GM19099 (cell line): Measurements from ENCODE around the gene INSR.

ENCODE experiments used
- POLR2A ChIP-seq: IDR thresholded peaks from 3 replicates; pipeline ENCODE4 v1.6.1; 2011; ENCODE audit warnings: low read depth; ENCODE audit not compliant: insufficient read length; ENCODE audit errors: extremely low read depth

Gene INSR

GRCh38 chr19:7153022-7153421 is 141.2 kb downstream of the INSR start:
- no peak for TF ChIP-seq POLR2A

DNA sequence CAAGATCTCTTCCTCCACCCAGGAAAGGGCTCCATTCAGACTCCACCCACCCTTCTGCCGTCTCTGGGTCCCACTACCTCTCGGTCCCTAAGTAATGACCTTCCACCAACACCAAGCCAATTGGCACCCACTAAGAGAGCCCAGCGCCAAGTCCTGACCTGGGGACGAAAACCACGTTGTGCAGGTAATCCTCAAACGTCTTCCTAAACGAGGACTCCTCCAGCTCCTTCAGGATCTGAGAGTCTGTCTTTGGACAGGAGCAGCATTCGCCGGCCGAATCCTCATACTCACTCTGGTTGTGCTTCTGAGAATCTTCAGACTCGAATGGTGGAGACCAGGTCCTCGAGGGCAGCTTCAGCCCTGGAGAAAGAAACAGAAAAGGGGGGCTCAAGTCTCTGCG is 141.6 kb downstream of the INSR start:
- no peak for TF ChIP-seq POLR2A

GRCh38 chr19:7149956-7150705 is 144.1 kb downstream of the INSR start:
- TF ChIP-seq POLR2A = no peak

- no peak for TF ChIP-seq POLR2A
Observed at GRCh38 chr19:7145494-7145893, 148.7 kb downstream of the INSR start.

- no peak for TF ChIP-seq POLR2A
Observed at GRCh38 chr19:7142771-7143170, 151.4 kb downstream of the INSR start.

- TF ChIP-seq POLR2A = no peak
Observed at GRCh38 chr19:7140137-7140536, 154.1 kb downstream of the INSR start.

GRCh38 chr19:7139095-7139494 is 155.1 kb downstream of the INSR start:
- TF ChIP-seq POLR2A = no peak

DNA sequence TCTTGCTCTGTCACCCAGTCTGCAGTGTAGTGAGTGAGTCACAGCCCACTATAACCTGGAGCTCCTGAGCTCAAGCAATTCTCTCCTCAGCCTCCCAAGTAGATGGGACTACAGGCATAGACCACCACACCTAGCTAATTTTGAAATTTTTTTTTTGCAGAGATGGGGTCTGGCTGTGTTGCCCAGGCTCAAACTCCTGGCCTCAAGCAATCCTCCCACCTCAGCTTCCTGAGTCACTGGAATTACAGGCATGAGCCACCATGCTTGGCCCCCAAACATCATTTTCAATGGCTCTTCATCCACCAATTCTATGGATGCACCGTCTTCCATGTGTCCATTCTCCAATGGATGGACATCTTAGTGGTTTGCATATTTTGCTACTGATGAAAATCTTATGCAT is 155.8 kb downstream of the INSR start:
- no peak for TF ChIP-seq POLR2A

DNA sequence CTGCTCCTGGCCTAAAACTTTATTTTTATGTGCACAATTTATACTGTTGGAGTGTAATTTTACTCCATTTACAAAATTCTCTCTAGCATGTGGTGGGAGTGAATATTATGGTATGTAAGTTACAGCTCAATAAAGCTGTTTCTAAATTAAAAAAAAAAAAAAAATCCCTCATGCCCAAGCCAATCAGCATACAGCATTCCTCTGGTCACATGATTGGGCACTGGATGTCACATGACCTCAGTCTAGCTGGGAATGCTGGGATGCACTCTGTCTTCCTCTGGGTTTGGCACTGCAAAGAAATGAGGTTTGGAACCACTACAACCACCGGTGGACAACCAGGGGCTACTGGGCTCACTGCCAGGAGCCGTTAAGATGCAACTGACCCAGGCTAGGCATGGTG is 157.1 kb downstream of the INSR start:
- no peak for TF ChIP-seq POLR2A

- no peak for TF ChIP-seq POLR2A
Observed at GRCh38 chr19:7132054-7132453, 162.2 kb downstream of the INSR start.

DNA sequence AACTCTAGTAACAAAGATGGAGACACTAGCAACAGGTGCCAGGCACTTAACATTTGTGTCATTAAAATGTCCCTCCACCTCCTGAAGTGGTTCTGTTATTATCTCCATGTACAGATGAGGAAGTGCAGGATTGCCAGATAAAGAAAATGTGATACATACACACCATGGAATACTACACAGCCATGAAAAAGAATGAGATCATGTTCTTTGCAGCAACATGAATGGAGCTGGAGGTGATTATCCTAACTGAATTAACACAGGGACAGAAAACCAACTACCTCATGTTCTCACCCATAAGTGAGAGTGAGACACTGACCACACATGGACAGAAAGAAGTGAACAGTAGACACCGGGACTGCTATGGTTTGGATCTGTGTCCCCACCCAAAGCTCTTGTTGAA is 164.2 kb downstream of the INSR start:
- no peak for TF ChIP-seq POLR2A

- no peak for TF ChIP-seq POLR2A
Observed at GRCh38 chr19:7126132-7126531, 168.1 kb downstream of the INSR start.

DNA sequence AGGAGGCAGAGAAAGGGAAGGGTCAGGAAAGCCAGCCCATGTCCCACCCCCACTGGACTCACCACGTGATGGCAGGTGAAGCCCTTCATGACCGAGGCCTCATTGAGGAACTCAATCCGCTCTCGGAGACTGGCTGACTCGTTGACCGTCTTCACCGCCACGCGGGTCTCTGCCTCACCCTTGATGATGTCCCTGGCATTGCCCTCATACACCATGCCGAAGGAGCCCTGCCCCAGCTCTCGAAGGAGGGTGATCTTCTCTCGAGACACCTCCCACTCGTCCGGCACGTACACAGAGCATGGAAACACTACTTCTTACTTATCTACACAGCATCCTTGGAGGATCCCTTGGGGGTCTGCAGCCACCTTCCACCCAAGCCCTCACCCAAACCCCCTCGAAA is 169.0 kb downstream of the INSR start:
- TF ChIP-seq POLR2A = no peak

DNA sequence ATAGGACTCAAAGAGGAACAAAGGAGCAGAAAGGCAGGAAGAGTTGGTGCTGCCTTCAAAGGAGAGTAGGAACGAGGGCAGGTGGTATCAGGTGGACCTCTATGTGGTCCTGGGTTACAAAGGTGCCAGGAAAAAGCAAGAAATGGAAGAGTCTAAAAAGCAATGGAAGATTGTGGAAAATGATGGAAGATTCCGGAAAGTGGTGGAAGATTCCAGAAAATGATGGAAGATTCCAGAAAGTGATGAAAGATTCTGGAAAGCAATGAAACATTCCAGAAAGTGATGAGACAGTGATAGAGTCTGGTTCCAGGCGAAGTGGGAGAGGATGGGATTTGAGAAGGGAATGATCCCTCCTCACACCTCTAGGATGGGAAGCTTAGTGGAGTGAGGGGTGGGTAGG is 169.4 kb downstream of the INSR start:
- no peak for TF ChIP-seq POLR2A

DNA sequence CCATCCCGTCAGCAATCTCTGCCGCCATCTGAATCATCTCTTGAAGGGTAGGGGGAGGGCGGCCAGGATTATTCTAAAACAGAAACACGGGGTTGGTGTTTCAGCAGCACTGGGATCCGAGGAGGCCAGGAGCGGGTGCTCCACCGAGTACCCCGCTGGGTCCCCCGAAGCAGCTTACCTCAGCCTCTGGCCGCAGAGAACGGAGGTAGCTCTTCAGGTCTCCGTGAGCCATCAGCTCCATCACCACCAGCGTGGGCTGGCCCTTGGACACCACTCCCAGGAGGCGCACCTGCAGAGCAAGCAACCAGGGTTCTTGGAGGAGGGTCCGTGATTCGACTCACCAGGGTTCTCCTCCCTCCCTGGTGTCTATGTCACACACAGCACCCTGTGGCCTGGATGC is 171.5 kb downstream of the INSR start:
- no peak for TF ChIP-seq POLR2A

DNA sequence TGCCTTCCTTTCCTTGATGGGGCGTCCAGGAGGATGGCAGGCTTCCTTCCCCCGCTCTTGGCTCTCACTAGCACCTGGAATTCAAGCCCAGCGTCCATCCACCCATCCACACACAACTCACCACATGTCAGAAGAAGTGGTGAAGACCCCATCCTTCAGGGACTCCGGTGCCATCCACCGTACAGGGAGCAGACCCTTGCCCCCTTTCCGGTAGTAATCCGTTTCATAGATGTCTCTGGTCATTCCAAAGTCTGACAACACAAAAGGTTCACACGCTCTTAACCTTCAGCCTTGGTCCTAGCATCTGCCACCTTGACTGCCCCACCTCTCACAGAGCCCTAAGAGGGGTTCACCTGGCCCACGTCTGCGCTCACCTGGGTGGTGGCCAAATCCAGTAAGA is 173.7 kb downstream of the INSR start:
- no peak for TF ChIP-seq POLR2A

GRCh38 chr19:7119582-7119981 is 174.6 kb downstream of the INSR start:
- TF ChIP-seq POLR2A = no peak
